DMS153 (cell line): ENCODE results near the gene ALDH3A1.

Experiments used
- DNase-seq: peaks from one replicate; lab custom pipeline; 2025; lab: John Stamatoyannopoulos, UW

Gene ALDH3A1

GRCh38 chr17:19759568-19760549 is 11.8 kb upstream of the ALDH3A1 start:
- DNase-seq = no peak

- no peak for DNase-seq
Observed at GRCh38 chr17:19757536-19758180, 9.6 kb upstream of the ALDH3A1 start.

- DNase-seq = no peak
Observed at GRCh38 chr17:19756546-19756945, 8.4 kb upstream of the ALDH3A1 start.

GRCh38 chr17:19755821-19756510 is 7.9 kb upstream of the ALDH3A1 start:
- no peak for DNase-seq

- no peak for DNase-seq
Observed at GRCh38 chr17:19755392-19755791, 7.3 kb upstream of the ALDH3A1 start.

GRCh38 chr17:19753661-19754463 is 5.8 kb upstream of the ALDH3A1 start:
- peak; percentile 5 for DNase-seq

- peak; percentile 27 for DNase-seq
Observed at GRCh38 chr17:19753051-19753509, 5.0 kb upstream of the ALDH3A1 start.

- DNase-seq = no peak
Observed at GRCh38 chr17:19752216-19753050, 4.3 kb upstream of the ALDH3A1 start.

- DNase-seq = no peak
Observed at GRCh38 chr17:19750835-19751234, 2.7 kb upstream of the ALDH3A1 start.

- no peak for DNase-seq
Observed at GRCh38 chr17:19750020-19750572, 2.0 kb upstream of the ALDH3A1 start.

- DNase-seq = no peak
Observed at GRCh38 chr17:19748807-19749193, 702 bp upstream of the ALDH3A1 start.

GRCh38 chr17:19747159-19747719 is 859 bp downstream of the ALDH3A1 start:
- DNase-seq = no peak

GRCh38 chr17:19746517-19746916 is 1.6 kb downstream of the ALDH3A1 start:
- DNase-seq = no peak

- peak; percentile 47 for DNase-seq
Observed at GRCh38 chr17:19744922-19745757, 3.0 kb downstream of the ALDH3A1 start.

- no peak for DNase-seq
Observed at GRCh38 chr17:19744492-19744891, 3.6 kb downstream of the ALDH3A1 start.

- DNase-seq = no peak
Observed at GRCh38 chr17:19743101-19744100, 4.7 kb downstream of the ALDH3A1 start.

GRCh38 chr17:19742495-19742894 is 5.6 kb downstream of the ALDH3A1 start:
- no peak for DNase-seq
